ENCODE results near the gene UCP3. TPM values are rescaled to one million over a fixed set of nuclear protein-coding genes. Genes with fewer than 3 reads are reported as not detected.

Gene UCP3
- total and polyA plus RNA-seq, 4 donors = 0.07 to 1.3 (median 0.34) TPM

- Histone ChIP-seq H3K27ac (ENCODE audit: low read depth in 1 of 2, low read length in 2 of 2) (peak overlapping the region; percentile 92 to 93), H3K4me1 (ENCODE audit: control insufficient read depth in 4 of 4, insufficient read depth in 4 of 4, low read length in 3 of 4) (peaks cover 15 to 29% (median 22%) of the 10 kb centered on the region in 4 donors), H3K27me3 (ENCODE audit: control insufficient read depth in 4 of 4, insufficient read depth in 4 of 4, low read length in 3 of 4) (no peaks in the 10 kb centered on the region), H3K4me3 (ENCODE audit: low read depth in 1 of 3, low read length in 3 of 3) (no peak overlapping the region), H3K36me3 (ENCODE audit: control insufficient read depth in 4 of 4, insufficient read depth in 3 of 4, low read depth in 1 of 4, low read length in 3 of 4) (no peaks in the 10 kb centered on the region), H3K9me3 (ENCODE audit: control insufficient read depth in 4 of 4, low read length in 3 of 4) (no peaks in the 10 kb centered on the region), H3K9ac (ENCODE audit: low read depth in 1 of 2, low read length in 2 of 2) (peak overlapping the region; percentile 10 to 71)
- TF ChIP-seq RXRA (IDR thresholded peaks at IDR 0.05) (peak; percentile 98 to 99), YY1 (IDR thresholded peaks at IDR 0.05) (peak; percentile 10), FOXA1 (IDR thresholded peaks at IDR 0.05) (peak; percentile 89), NR2F2 (IDR thresholded peaks at IDR 0.05) (peak; percentile 96), TAF1 (conservative IDR thresholded peaks at IDR 0.05) (no peak), HNF4A (conservative IDR thresholded peaks at IDR 0.05) (peak; percentile 76 to 79), EGR1 (IDR thresholded peaks at IDR 0.05; ENCODE audit: low read depth in 2 of 2) (no peak), ZBTB33 (IDR thresholded peaks at IDR 0.05) (peak; percentile 41), REST (IDR thresholded peaks at IDR 0.05) (no peak), JUND (IDR thresholded peaks at IDR 0.05) (peak; percentile 73 to 79), GABPA (IDR thresholded peaks at IDR 0.05 in 1 of 2, conservative IDR thresholded peaks at IDR 0.05 in 1 of 2) (peak in 1 of 2 donors; percentile 5), CTCF (IDR thresholded peaks at IDR 0.05; ENCODE audit: low read depth, low read length, missing input control) (no peak), HNF4G (IDR thresholded peaks at IDR 0.05) (peak; percentile 55), SP1 (IDR thresholded peaks at IDR 0.05) (peak; percentile 99), MAX (IDR thresholded peaks at IDR 0.05) (peak; percentile 63), FOXA2 (IDR thresholded peaks at IDR 0.05) (peak; percentile 90), ATF3 (IDR thresholded peaks at IDR 0.05) (peak; percentile 87), RAD21 (IDR thresholded peaks at IDR 0.05) (peak; percentile 49 to 54)
- WGBS = 20% methylated on average over 9 of the region's 9 CpGs
- DNase-seq (ENCODE audit: low spot score) = peak; percentile 76
Observed at GRCh38 chr11:74018331-74019005, 9.6 kb upstream of the UCP3 start.
